ENCODE measurements around the gene POLR1A.

Gene POLR1A

DNA sequence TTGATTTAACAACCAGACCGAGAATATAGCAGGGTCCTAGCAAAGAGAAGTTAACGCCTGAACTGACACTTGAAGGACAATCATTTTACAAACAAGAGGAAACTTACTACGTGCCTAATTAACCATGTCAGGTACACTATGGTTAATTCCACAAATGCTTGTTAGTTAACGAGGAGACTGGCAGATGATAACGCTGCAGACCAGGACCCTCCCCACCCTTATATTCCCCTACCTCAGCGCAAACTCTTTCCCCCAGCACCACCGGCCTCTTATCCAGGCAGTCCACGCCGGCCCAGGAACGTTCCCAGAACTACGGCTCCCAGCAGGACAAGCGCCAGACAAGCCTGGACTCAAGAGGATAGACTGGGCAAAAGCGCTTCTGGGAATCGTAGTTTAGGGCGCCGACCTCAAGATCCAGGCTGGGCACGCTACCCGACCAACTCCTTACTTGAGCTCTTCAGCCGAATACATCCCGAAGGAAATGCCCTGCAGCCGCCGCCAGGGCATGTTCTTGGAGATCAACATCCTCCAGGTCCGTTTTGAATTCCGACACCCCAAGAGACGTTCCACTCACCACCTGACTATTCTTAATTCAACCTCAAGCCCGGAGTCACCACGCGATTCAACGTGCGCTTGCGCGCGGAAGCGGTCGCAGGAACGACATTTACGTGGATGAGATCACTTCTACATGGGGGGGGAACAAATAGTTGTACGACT is at the start of gene POLR1A:
TSS of gene POLR1A (minus strand) at position 635 of the 717 bp plus-strand sequence. CDS start at position 525, 110 bp downstream.
- DNase-seq = peak; percentile 92

DNA sequence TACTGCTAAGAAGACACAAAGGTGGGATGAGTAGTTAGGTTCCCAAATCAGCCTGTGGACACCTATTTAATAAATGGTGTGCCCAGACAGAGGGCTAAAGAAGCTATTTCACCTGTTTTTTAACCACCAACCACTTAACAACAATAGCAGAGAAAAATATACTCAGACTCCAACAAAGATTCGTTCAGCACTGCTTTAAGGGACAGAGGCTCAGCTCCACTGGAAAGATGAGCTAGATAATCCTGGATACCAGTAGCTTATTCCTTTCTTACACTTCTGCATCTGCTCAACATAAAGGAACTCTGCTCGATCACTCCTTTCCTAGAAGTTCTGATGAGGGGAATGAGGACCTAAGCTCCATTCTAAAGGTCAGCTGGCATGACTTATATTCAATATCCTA is 44.8 kb upstream of the POLR1A start:
- DNase-seq = no peak

DNA sequence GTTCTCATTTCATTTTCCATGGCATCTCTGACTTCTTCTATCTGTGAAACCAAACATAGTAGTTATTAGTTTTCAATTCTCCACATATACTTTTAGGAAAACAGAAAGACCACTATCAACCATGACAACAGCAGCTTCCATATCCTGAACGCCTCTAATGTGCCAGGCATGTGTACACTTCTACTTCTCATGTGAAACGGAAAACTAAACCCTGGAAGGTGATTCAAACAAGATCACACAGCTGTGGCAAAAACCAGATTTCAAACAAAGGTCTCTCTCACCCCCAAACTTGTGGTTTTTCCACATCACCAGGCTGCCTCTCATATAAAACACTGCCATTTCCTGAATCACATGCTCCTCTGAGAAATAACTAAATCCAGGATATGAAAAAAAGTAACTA is 42.1 kb upstream of the POLR1A start:
- DNase-seq = no peak

DNA sequence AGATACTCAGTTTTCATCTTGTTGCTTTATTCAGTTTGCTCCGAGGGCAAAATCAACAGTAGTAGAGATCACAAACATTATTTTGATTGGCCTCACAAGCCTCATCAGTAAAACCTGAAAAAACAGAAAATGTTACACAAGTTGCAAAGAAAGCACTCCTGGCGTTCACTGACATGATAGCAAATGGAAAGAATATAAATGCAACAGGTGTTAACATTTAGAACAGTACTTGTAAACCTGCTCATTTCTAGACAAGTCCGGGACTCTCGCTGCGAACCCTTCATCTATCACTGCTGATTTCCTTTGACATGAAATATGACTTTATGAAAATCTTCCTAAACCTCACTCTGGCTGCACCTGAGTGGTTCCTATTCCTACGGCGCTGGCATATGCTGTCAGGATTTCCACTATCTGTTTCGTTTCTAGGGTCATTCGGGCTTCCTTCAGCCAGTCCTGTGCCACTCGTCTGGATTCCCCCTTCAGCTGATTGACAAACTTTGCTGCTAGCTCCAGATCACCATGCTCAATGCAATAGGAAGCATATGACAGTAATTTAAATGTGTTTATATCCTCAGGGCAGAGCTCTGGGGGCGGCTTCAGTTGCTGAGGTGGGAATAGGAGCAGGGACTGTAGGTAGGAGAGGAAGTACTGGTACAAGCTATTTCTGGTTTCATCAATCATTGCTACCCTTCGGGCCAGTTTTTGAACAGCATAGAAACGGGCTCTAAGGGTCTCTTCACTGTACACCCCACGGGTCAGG is 38.4 kb upstream of the POLR1A start:
- DNase-seq = no peak

DNA sequence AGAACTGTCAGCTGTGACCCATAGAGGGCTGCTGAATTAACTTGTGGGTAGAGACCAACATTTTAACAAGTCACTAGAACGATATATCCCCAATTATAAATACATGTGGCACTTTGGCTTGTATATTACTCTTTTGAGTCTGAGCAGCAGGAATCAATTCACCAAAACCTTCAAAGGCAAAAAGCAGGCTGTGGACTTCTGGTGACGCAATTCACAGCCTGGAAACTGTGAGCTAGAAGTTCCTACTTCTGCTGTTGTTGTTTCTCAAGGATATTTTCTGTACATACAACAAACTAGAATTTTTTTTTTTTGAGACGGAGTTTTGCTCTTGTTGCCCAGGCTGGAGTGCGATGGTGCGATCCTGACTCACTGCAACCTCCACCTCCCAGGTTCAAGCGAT is 37.6 kb upstream of the POLR1A start:
- no peak for DNase-seq

DNA sequence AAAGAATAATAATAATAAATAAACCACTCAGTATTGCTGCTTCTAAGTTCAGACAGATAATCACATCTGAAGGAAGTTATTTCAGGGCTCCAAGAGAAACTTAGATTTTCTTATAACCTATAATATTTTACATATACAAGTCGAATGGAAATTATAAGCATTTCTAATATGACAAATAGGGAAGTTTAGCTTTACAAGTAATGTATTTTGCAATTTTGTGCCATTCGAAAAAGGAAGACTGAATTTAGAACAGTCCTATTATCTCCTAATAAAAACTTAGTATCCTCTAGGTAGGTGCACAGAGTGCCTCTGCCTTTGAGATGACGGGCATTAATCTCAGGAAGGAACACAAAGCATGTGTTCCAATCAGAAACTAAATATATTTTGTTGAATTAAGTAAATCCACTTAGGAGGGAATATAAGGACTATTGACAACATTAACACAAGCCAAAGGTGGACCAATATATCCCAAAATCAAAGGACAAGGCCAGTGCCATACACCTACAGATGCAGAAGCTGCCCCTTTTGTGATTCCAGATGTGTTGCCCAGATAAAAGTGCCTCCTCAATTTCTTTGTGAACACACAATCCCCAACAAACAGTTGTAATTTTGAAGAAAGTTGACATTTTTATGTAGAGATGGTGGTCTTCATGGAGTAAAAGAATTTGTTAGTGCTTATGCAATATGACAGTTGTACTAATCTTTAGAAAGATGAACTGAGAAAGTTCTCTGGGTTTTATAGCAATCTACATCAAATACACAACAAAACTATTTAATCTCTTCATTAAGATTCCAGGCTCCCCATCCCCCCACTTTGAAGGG is 37.0 kb upstream of the POLR1A start:
- no peak for DNase-seq

DNA sequence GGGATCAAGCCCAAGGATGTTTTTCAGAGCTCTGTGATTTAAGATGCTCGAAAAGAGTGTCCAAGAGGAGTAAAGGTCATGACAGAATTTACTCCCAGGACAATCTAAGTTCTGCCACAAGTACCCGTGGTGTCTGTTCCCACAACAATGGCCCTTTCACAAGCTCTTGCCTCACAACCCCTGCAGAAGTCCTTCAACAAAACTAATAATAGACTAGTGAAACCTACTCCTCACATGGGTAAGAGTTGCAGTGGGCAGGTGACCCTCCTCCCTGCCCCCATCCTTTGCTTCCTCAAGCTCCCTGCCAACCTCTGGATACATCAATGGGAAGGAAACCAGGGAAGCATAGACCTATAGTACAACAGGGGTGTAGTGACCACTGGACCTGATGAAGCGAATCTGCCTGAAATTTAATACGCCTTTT is 35.3 kb upstream of the POLR1A start:
- no peak for DNase-seq

DNA sequence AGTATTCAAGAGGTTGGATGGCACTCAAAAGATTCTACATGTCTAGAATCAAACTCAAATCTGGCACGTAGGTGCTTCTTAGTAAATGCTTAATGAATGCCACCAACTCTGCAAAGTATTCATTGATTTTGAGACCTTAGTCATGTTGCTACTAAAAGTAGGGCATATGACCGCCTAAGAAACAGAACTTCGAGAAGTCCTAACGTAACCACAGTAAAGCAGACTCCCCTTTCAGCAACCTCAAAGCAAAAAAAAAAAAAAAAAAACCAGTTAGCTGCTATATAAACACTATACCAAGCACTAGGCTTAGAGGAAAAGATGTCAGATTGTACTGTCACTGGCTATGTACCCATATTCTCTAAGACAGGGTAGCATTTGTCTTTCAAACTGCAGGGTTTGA is 34.3 kb upstream of the POLR1A start:
- DNase-seq = no peak

DNA sequence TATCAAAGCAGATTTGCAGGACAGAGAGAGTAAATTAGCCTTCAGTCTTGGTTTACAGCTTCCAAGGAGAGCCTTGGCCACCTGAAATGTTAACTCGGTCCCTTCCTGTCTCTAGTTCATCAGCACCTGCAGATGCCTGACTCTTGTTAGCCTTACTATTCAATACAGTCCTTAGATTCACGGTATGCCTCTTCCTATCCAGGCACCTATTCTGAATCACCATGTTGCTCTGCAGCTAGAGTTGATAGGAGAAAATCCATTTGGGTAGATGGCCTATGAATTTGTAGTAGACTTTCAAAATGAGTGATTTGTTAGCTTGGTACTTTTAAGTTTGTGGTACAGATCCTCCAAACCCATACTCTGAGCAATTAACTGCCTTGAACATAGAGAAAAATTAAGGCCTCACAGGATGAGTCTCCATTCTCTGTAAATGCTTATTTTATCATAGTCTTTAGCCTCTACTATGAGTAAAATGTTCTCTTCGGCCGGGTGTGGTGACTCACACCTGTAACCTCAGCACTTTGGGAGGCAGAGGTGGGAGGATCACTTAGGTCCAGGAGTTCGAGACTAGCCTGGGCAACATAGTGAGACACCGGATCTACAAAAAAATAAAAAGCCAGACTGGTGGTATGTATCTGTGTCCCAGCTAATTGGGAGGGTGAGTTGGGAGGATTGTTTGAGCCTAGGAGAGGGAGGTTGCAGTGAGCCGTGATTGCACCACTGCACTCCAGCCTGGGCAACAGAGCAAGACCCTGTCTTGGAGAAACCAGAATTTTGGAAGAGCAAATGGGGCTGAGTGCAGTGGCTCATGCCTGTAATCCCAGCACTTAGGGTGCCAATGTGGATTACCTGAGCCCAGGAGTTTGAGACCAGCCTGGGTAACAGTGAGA is 33.3 kb upstream of the POLR1A start:
- DNase-seq = no peak

DNA sequence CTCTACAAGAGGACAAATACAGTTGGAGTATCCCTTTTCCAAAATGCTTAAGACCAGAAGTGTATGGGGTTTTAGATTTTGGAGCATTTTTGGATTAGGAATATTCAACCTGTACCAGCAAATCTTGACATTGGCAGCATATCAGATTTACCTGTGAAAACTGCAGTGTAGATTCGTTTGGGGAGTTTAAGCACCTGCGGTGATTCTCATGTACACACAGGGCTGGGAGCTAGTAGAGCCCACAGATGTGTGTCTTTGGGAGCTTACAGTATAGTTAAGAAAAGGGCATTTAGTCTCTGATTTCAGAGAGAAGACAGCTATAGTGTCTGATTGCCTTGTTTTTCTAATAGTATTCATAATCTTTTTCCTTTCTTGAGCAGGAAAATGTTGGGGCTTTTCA is 30.5 kb upstream of the POLR1A start:
- no peak for DNase-seq

DNA sequence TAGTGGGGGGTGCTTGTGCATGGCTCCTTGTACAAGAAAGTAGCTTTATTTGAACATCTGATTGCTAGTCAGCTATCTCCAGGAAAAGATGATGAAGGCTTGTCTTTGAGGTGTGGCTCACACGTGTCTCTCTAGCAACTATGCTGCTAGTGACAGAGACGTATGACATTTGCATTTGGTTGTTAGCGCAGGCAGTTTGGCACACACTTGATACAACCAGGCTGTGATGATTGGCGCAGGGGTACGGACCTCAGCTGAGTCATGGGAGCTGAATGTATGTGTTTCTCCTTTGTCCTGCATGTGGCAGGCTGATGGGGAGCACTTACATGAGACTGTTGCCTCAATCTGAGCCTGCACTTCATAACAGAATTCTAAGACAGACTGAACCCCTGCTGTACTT is 30.0 kb upstream of the POLR1A start:
- DNase-seq = no peak

DNA sequence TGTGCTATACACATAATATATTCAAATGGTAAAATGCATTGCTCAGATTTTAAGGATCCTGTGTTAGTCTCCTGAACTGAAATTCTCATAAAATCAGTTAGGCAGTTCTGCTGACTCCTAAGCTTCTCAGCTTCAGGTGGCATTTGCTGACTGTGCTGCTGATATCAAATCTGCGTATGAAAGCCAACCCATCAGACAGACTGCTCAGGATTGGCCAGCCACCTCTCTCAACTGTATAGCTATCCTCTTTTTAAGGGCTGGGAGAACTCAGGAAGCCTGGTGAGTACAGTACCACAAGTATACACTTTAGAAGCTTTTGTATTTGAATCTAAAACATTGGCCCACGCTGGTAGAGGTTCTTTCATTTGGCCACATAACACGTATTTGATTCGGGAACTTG is 29.0 kb upstream of the POLR1A start:
- no peak for DNase-seq

DNA sequence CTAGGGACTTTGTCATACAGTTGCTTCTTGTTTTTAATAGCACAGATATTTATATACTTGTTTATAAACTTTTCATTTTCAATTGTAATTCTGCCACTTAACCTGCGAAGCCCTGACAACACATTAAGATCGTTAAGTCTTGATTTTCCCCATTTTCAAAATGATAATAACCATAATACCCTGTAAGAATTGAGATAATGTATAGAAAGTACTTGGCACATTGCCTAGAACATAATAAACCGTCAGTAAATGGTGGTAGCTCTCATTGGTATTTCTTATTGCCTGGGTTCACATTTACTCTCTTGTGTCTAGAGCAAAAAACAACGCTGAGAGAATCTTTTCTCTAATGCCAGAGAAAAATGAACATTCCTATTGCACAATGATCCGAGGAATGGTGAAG is 19.0 kb upstream of the POLR1A start:
- no peak for DNase-seq

DNA sequence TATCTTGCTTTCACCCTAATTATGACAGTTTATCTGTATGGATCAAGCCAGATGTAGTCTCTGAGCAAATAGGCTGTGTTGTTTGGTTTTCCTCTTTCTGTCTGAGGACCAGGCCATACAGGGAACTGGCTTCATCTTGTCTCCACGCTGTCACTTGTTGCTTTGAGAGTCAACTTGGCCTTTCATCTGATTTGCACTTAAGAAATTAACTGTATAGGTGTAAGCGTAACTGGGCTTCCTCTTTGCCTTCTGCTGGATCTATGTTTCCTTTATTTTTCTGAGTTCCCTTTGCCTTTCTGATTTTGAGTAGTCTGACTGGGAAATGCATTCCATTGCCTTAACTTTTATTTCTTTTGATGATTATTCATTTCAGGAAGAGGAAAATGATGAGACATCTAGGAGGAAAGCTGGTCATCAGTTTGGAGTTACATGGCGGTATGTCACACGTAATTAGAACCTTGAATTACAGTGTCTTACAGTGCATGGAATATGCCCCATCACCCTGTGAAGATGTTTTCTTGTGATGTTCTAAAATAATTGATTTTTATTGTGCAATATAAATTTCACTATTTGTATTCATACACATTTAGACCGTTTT is 17.7 kb upstream of the POLR1A start:
- DNase-seq = no peak

DNA sequence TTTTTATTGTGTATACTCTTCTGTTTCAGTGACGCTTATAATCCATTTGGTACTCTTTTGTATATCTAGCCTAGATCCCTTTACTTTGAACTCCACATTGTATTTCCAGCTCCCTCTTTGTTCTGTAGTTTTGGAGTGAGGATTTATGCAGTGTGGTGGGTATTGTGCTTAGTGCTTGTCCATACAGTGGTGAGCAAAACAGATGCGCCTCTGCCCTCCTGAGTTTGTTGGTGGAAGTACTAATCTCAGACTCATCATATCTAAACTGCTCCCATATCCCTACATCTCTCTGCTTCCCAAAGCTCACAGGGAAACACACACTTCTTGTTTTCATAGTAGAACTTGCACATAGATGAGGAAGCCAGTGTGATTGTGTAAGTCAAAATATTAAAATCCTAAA is 12.4 kb upstream of the POLR1A start:
- no peak for DNase-seq

DNA sequence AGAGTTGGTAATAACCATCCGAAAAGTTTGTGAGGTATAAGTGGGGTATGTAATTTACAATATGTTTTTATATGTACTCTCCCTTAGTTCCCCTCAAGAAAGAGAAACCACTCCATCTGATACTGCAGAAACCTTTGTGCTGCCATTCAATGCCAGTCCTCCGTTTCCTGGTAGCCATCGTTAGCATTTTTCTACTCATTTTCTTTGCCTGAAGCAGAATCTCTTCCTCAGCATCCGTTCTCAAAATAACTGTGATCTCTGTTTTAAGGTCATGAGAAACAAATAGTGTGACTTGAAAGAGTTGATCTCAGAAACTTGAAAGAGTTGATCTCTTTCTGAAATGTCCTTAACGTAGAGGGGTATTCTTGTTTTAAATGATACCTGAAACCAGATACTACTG is 1.3 kb upstream of the POLR1A start:
- DNase-seq = no peak

DNA sequence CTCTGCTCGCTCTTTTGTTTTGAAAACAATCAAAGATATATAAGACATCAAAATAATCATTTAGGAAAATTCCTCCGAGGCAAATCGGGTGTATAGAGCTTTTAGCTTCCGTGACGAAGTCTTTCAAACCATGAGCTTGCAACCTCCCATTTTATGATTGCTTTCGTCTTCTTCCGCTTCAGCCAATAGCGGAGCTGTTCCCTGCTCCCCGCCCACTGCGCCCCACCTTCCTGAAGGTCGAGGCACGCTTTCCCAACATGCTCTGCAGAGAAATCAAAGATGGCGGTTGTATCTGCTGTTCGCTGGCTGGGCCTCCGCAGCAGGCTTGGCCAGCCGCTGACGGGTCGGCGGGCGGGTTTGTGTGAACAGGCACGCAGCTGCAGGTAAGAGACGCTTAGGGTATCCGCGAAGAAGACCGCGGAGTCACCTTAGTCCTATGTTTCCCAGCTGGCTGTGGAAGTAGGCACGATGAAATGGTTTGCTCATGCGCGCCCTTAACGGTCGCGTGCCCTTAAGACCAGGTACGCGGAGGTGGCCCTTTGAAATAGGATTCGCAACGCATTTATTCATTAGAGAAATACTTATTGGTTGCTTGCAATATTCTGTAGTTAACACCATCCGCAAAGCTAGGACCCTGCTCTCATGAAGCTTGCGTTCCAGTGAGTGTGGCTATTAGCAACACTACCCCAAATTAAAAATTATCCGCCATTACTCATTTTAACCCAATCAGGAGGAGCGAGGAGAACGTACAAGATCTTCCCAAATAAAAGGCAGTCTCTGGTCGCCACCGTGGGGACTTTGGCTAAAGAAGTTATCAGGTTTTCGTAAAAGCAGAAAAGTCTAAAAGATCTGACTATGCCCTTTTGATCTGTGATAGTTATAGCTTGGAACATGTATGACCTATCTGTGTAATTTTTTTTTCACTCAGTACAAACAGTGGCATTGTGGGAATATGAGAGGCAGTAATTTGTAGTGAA is 571 bp upstream of the POLR1A start, which contains the start of gene PTCD3:
TSS of gene PTCD3 (plus strand) at position 267 of the 977 bp plus-strand sequence. CDS start at position 280, 13 bp downstream.
- DNase-seq = peak; percentile 93

DNA sequence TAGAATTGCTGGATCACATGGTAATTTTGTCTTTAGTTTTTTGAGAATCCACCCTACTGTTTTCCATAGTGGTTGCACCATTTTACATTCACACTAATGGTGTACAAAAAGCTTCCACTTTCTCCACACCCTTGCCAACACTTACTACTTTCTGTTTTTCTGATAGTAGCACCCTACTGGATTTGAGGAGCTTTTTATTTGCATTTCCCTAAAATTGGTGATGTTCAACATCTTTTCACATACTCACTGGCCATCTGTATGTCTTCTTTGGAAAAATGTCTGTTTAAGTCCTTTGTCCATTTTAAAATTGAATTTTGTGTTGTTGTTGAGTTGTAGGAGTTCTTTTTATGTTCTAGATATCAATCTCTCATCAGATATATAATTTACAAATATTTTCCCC is 3.5 kb downstream of the POLR1A start:
- DNase-seq = no peak

DNA sequence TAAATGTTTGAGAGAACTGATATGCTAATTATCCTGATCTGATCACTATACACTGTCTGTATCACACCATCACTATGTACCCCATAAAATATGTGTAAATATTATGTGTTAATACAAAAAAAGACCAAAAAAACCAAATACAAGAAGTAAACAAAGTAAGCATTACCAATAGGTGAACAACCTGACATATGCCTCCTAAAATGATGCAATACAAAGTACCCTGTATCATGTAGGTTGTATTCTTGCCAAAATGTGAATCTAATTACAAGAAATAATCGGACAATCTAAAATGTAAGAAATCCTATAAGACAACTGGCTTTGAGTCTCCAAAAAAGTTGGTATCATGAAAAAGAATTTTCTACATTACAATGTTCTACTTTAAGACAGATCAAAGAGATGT is 7.8 kb downstream of the POLR1A start:
- DNase-seq = no peak

DNA sequence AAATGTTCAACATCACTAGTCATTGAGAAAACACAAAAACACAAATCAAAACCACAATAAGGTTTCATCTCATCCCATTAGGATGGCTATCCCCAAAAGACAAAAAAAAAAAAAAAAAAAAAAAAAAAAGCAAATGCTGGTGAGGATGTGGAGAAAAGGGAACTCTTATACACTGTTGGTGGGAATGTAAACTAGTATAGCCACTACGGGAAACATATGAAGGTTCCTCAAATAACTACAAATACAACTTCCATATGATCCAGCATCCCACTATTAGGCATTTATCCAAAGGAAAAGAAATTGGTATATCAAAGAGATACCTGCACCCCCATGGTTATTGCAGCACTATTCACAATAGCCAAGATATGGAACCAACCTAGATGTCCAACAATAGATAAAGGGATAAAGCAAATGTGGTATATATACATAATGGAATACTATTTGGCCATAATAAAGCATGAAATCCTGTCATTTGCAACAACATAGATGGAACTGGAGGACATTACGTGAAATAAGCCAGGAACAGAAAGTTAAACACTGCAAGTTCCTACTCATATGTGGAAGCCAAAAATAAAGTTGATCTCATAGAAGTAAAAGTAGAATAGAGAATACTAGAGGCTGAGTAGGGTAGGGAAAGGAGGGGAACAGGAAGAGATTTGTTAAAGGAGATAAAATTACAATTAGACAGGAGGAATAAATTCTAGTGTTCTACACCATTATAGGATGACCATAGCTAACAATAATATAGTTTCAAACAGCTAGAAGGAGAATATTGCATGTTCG is 8.4 kb downstream of the POLR1A start:
- DNase-seq = no peak

Measured in right forelimb (tissue), 1 donor.